WTC11 (cell line): Measurements from ENCODE around the gene PLXNC1. TPM values are rescaled to one million over a fixed set of nuclear protein-coding genes. Genes with fewer than 3 reads are reported as not detected.

ENCODE experiments used
- ATAC-seq: fragments of 200-7000 bp; cut with Tn5 transposase; 2 replicates; pipeline ENCODE4 v1.10.0; 2021; ENCODE audit warnings: mild to moderate bottlenecking, moderate library complexity
- CTCF ChIA-PET: fragments of 300-600 bp; sonication (Branson Sonifier 250); formaldehyde crosslinking; loops from one replicate; lab custom pipeline; 2021; ENCODE audit warnings: antibody characterized with exemption; lab: Charles Lee
- POLR2A ChIA-PET: fragments of 350-600 bp; sonication (Branson Sonifier 250); formaldehyde crosslinking; loops from one replicate; lab custom pipeline; 2021; ENCODE audit warnings: antibody characterized with exemption; lab: Charles Lee
- DNase-seq: peaks from one replicate; pipeline ENCODE4 v3.0.0; 2021; ENCODE audit warnings: low spot score
- H3K27ac Mint-ChIP-seq: 2 replicates; pipeline ENCODE4 v1.8.0; 2021; ENCODE audit warnings: mixed read lengths
- H3K27me3 Mint-ChIP-seq: 2 replicates; pipeline ENCODE4 v1.8.0; 2021; ENCODE audit warnings: low read depth, mild to moderate bottlenecking, moderate library complexity, mixed read lengths
- H3K36me3 Mint-ChIP-seq: 2 replicates; pipeline ENCODE4 v1.8.0; 2021; ENCODE audit warnings: mixed read lengths
- H3K4me1 Mint-ChIP-seq: 2 replicates; pipeline ENCODE4 v1.8.0; 2022; ENCODE audit warnings: mixed read lengths
- H3K4me3 Mint-ChIP-seq: 2 replicates; pipeline ENCODE4 v1.8.0; 2021; ENCODE audit warnings: mild to moderate bottlenecking, moderate library complexity, mixed read lengths
- H3K9me3 Mint-ChIP-seq: 2 replicates; pipeline ENCODE4 v1.8.0; 2021; ENCODE audit warnings: mixed read lengths
- ATF2 ChIP-seq: sonication (generic); formaldehyde crosslinking; IDR thresholded peaks from 2 replicates; pipeline ENCODE4 v1.8.1; 2022; ENCODE audit warnings: low read depth, missing genetic modification reagents, borderline replicate concordance
- CTCF ChIP-seq: fragments of 200-600 bp; IDR thresholded peaks from 2 replicates; pipeline ENCODE4 v1.8.0; 2022; ENCODE audit warnings: antibody characterized with exemption
- E2F4 ChIP-seq: sonication (generic); formaldehyde crosslinking; IDR thresholded peaks from 2 replicates; pipeline ENCODE4 v1.8.1; 2022; ENCODE audit warnings: low read depth, mild to moderate bottlenecking, moderate library complexity, missing genetic modification reagents, borderline replicate concordance
- EMX1 ChIP-seq: fragments of 250-450 bp; sonication (Bioruptor Pico); IDR thresholded peaks from 2 replicates; pipeline ENCODE4 v1.8.0; 2021; ENCODE audit warnings: mild to moderate bottlenecking
- KAT7 ChIP-seq: sonication (generic); formaldehyde crosslinking; IDR thresholded peaks from 2 replicates; pipeline ENCODE4 v1.8.1; 2023; ENCODE audit warnings: missing genetic modification reagents, mild to moderate bottlenecking, borderline replicate concordance
- MXD4 ChIP-seq: fragments of 250-450 bp; sonication (Bioruptor Pico); IDR thresholded peaks from 2 replicates; pipeline ENCODE4 v1.8.0; 2021; ENCODE audit warnings: mild to moderate bottlenecking, moderate library complexity, borderline replicate concordance
- NR2C2 ChIP-seq: sonication (generic); formaldehyde crosslinking; IDR thresholded peaks from 2 replicates; pipeline ENCODE4 v1.8.0; 2022; ENCODE audit warnings: mild to moderate bottlenecking, missing genetic modification reagents
- NR3C1 ChIP-seq: sonication (generic); formaldehyde crosslinking; conservative IDR thresholded peaks from 2 replicates; pipeline ENCODE4 v1.8.1; 2023; ENCODE audit warnings: low read depth, mild to moderate bottlenecking, missing genetic modification reagents
- SMAD3 ChIP-seq: sonication (generic); formaldehyde crosslinking; IDR thresholded peaks from 2 replicates; pipeline ENCODE4 v1.8.0; 2022; ENCODE audit warnings: missing genetic modification reagents, mild to moderate bottlenecking, borderline replicate concordance
- SOX15 ChIP-seq: fragments of 250-450 bp; sonication (Bioruptor Pico); IDR thresholded peaks from 2 replicates; pipeline ENCODE4 v1.9.0; 2021; ENCODE audit warnings: mild to moderate bottlenecking
- USF2 ChIP-seq: sonication (generic); formaldehyde crosslinking; IDR thresholded peaks from 2 replicates; pipeline ENCODE4 v1.8.1; 2023; ENCODE audit warnings: mild to moderate bottlenecking, missing genetic modification reagents, moderate library complexity
- ZNF121 ChIP-seq: sonication (generic); formaldehyde crosslinking; IDR thresholded peaks from 2 replicates; pipeline ENCODE4 v1.8.0; 2023; ENCODE audit warnings: missing genetic modification reagents
- ZNF232 ChIP-seq: sonication (generic); formaldehyde crosslinking; IDR thresholded peaks from 2 replicates; pipeline ENCODE4 v1.8.0; 2022; ENCODE audit warnings: mild to moderate bottlenecking, missing genetic modification reagents
- ZNF281 ChIP-seq: sonication (generic); formaldehyde crosslinking; IDR thresholded peaks from 2 replicates; pipeline ENCODE4 v1.8.0; 2023; ENCODE audit warnings: mild to moderate bottlenecking, missing genetic modification reagents
- ZNF423 ChIP-seq: fragments of 250-450 bp; sonication (Bioruptor Pico); IDR thresholded peaks from 2 replicates; pipeline ENCODE4 v2.1.2; 2022; ENCODE audit warnings: mild to moderate bottlenecking, moderate library complexity
- ZNF532 ChIP-seq: fragments of 250-450 bp; sonication (Bioruptor Pico); IDR thresholded peaks from 2 replicates; pipeline ENCODE4 v1.9.0; 2021; ENCODE audit warnings: mild to moderate bottlenecking, borderline replicate concordance
- total RNA-seq: library from RNA; stranded (reverse); gene quantifications from 3 replicates; pipeline ENCODE4 v1.2.3, GENCODE V29; 2021

PLXNC1 gene
- total RNA-seq, 1 experiment from 2014 or later, result 3.1 TPM

GRCh38 chr12:94157981-94158411 is 9.6 kb downstream of the PLXNC1 start:
- ATAC-seq (no peak), DNase-seq (no peak)
- CTCF ChIA-PET, result interaction anchor here (0.5 to 0.8 kb wide), 2 partner anchors 17 to 1128 kb away, joined by 3 to 5 read pairs; no protein-coding TSS in a partner anchor
- H3K4me3 Mint-ChIP-seq, result no peak overlapping the region
- POLR2A ChIA-PET, result no interaction called here
- peaks cover 70% of the 10 kb centered on the region for H3K27me3 Mint-ChIP-seq
- H3K36me3 Mint-ChIP-seq, result no peaks in the 10 kb centered on the region
- TF ChIP-seq ZNF532 (CRISPR knock-in tag) (no peak), E2F4 (CRISPR knock-in tag) (no peak), EMX1 (CRISPR knock-in tag) (no peak), USF2 (CRISPR knock-in tag) (no peak), KAT7 (no peak), CTCF (no peak), SOX15 (CRISPR knock-in tag) (no peak), SMAD3 (CRISPR knock-in tag) (no peak), NR2C2 (CRISPR knock-in tag) (no peak), ZNF281 (no peak), ZNF121 (CRISPR knock-in tag) (no peak), ZNF423 (CRISPR knock-in tag) (no peak), NR3C1 (CRISPR knock-in tag) (no peak), MXD4 (CRISPR knock-in tag) (no peak), ZNF232 (no peak), ATF2 (CRISPR knock-in tag) (no peak)
- H3K9me3 Mint-ChIP-seq, result peaks cover 5% of the 10 kb centered on the region; the same call in 1 of the 2 replicates
- H3K4me1 Mint-ChIP-seq, result peaks cover 8% of the 10 kb centered on the region; the same call in 1 of the 2 replicates
- no peak overlapping the region for H3K27ac Mint-ChIP-seq
